H1 (cell line): ENCODE results near the gene PDE4B. TPM values are rescaled to one million over a fixed set of nuclear protein-coding genes. Genes with fewer than 3 reads are reported as not detected.

Source experiments
- CTCF ChIA-PET: fragments of 300-600 bp; sonication (Branson Sonifier 250); formaldehyde crosslinking; loops from one replicate; lab custom pipeline; 2021; ENCODE audit not compliant: partially characterized antibody; lab: Charles Lee
- POLR2A ChIA-PET: fragments of 300-600 bp; sonication (Branson Sonifier 250); formaldehyde crosslinking; loops from one replicate; lab custom pipeline; 2021; ENCODE audit warnings: inconsistent platforms; ENCODE audit not compliant: partially characterized antibody; lab: Charles Lee
- DNase-seq, 2 experiments: peaks; one replicate each; pipeline versions ENCODE4 v3.0.0 to v3.0.0-alpha.2; 2010 to 2022; ENCODE audit warnings: low spot score in 2 of 2, low read depth in 1 of 2, mixed read lengths in 1 of 2
- FAIRE-seq: peaks from 2 replicates; lab custom pipeline; 2011; peaks lifted over from hg19 to GRCh38; lab: Jason Lieb, UNC
- H2AFZ ChIP-seq: 2 replicates; pipeline ENCODE4 v1.8.1; 2012; ENCODE audit warnings: low read length, inconsistent platforms
- H2AK5ac ChIP-seq: 2 replicates; pipeline ENCODE4 v1.6.1; 2013; ENCODE audit warnings: low read depth, low read length
- H2BK120ac ChIP-seq: replicated peaks from 2 replicates; pipeline ENCODE3; 2013; ENCODE audit warnings: low read depth, low read length, inconsistent platforms
- H2BK12ac ChIP-seq: 2 replicates; pipeline ENCODE4 v1.6.1; 2013; ENCODE audit warnings: low read depth, low read length
- H2BK15ac ChIP-seq: 2 replicates; pipeline ENCODE4 v1.6.1; 2013; ENCODE audit warnings: low read length
- H2BK20ac ChIP-seq: 2 replicates; pipeline ENCODE4 v1.6.1; 2013; ENCODE audit warnings: low read length
- H2BK5ac ChIP-seq: 2 replicates; pipeline ENCODE4 v1.6.1; 2013; ENCODE audit warnings: low read depth, low read length
- H3K14ac ChIP-seq: 2 replicates; pipeline ENCODE4 v1.6.1; 2013; ENCODE audit warnings: inconsistent platforms; ENCODE audit not compliant: insufficient read length
- H3K18ac ChIP-seq: 2 replicates; pipeline ENCODE4 v1.6.1; 2013; ENCODE audit warnings: low read length; ENCODE audit errors: extremely low read depth
- H3K23ac ChIP-seq: 2 replicates; pipeline ENCODE4 v1.6.1; 2013; ENCODE audit warnings: inconsistent platforms; ENCODE audit not compliant: insufficient read length
- H3K23me2 ChIP-seq: 2 replicates; pipeline ENCODE4 v1.6.1; 2013; ENCODE audit warnings: low read depth, low read length
- H3K27ac ChIP-seq: 2 replicates; pipeline ENCODE4 v1.6.1; 2011; ENCODE audit warnings: low read depth, low read length, inconsistent platforms
- H3K27me3 ChIP-seq, 4 experiments: replicated peaks in 1 of 4; 1 replicate in 1 of 4; 2 replicates in 3 of 4; pipeline versions ENCODE4 v1.6.1 to v1.8.1; 2011 to 2013; ENCODE audit warnings: low read length in 3 of 4, mild to moderate bottlenecking in 3 of 4, inconsistent platforms in 2 of 4, mixed read lengths in 2 of 4, moderate library complexity in 1 of 4; ENCODE audit not compliant: control insufficient read depth in 3 of 4, insufficient read depth in 3 of 4; ENCODE audit errors: extremely low read depth in 1 of 4
- H3K36me3 ChIP-seq, 4 experiments: 2 replicates each; pipeline versions ENCODE4 v1.6.1 to v1.8.1; 2011 to 2013; ENCODE audit warnings: mild to moderate bottlenecking in 4 of 4, low read length in 3 of 4, moderate library complexity in 2 of 4, control low read depth in 1 of 4, inconsistent platforms in 1 of 4; ENCODE audit not compliant: insufficient read depth in 4 of 4, control insufficient read depth in 2 of 4
- H3K4ac ChIP-seq: replicated peaks from 2 replicates; pipeline ENCODE3; 2013; ENCODE audit warnings: low read length, low read depth, mixed read lengths, inconsistent platforms; ENCODE audit not compliant: insufficient read length
- H3K4me1 ChIP-seq, 4 experiments: replicated peaks in 1 of 4; 1 replicate in 1 of 4; 2 replicates in 3 of 4; pipeline versions ENCODE4 v1.6.1 to v1.8.1; 2011 to 2013; ENCODE audit warnings: low read length in 3 of 4, inconsistent platforms in 2 of 4, mixed read lengths in 1 of 4; ENCODE audit not compliant: insufficient read depth in 4 of 4, control insufficient read depth in 3 of 4
- H3K4me2 ChIP-seq, 2 experiments: 2 replicates each; pipeline versions ENCODE4 v1.6.1 to v1.8.1; 2011 to 2013; ENCODE audit warnings: low read depth in 2 of 2, low read length in 2 of 2, control low read depth in 1 of 2, inconsistent platforms in 1 of 2, mild to moderate bottlenecking in 1 of 2; ENCODE audit not compliant: insufficient read depth in 1 of 2
- H3K4me3 ChIP-seq, 4 experiments: fragments of 200-600, 300-600 bp in 1 of 4; sonication (generic), shearing (Covaris generic), sonication (Bioruptor Twin) in 1 of 4; 2 replicates each; pipeline versions ENCODE4 v1.5.1 to v1.8.1; 2011 to 2016; ENCODE audit warnings: low read length in 4 of 4, low read depth in 3 of 4, control low read depth in 2 of 4, inconsistent platforms in 2 of 4, mild to moderate bottlenecking in 2 of 4, mixed read lengths in 1 of 4, moderate library complexity in 1 of 4; ENCODE audit not compliant: insufficient read depth in 2 of 4; ENCODE audit errors: extremely low read depth in 1 of 4
- H3K56ac ChIP-seq: replicated peaks from 2 replicates; pipeline ENCODE3; 2013; ENCODE audit warnings: low read depth, mild to moderate bottlenecking, mixed read lengths, low read length, inconsistent platforms; ENCODE audit not compliant: insufficient read length
- H3K79me1 ChIP-seq: 2 replicates; pipeline ENCODE4 v1.6.1; 2013; ENCODE audit warnings: low read depth, low read length, control low read depth
- H3K79me2 ChIP-seq, 2 experiments: 2 replicates each; pipeline versions ENCODE4 v1.6.1 to v1.8.1; 2012 to 2013; ENCODE audit warnings: low read length in 2 of 2, mild to moderate bottlenecking in 2 of 2, inconsistent platforms in 1 of 2; ENCODE audit not compliant: insufficient read depth in 2 of 2, control insufficient read depth in 1 of 2
- H3K9ac ChIP-seq, 4 experiments: replicated peaks in 1 of 4; 1 replicate in 1 of 4; 2 replicates in 3 of 4; pipeline versions ENCODE4 v1.6.1 to v1.8.1; 2011 to 2013; ENCODE audit warnings: low read depth in 3 of 4, low read length in 3 of 4, control low read depth in 2 of 4, mild to moderate bottlenecking in 2 of 4, moderate library complexity in 2 of 4, inconsistent platforms in 1 of 4; ENCODE audit errors: extremely low read depth in 1 of 4
- H3K9me3 ChIP-seq, 2 experiments: 2 replicates each; pipeline versions ENCODE4 v1.6.1 to v1.8.1; 2012 to 2013; ENCODE audit warnings: mild to moderate bottlenecking in 2 of 2, moderate library complexity in 2 of 2, control low read depth in 1 of 2, inconsistent platforms in 1 of 2, low read depth in 1 of 2, low read length in 1 of 2, mixed read lengths in 1 of 2; ENCODE audit not compliant: insufficient read depth in 2 of 2
- H4K20me1 ChIP-seq, 2 experiments: replicated peaks in 1 of 2; 2 replicates each; pipeline versions ENCODE3 to v1.8.1; 2011 to 2013; ENCODE audit warnings: inconsistent platforms in 2 of 2, low read length in 2 of 2, mild to moderate bottlenecking in 1 of 2; ENCODE audit not compliant: insufficient read depth in 2 of 2, control insufficient read depth in 1 of 2
- H4K5ac ChIP-seq: 2 replicates; pipeline ENCODE4 v1.6.1; 2013; ENCODE audit warnings: low read length, low read depth, mixed read lengths, inconsistent platforms; ENCODE audit not compliant: insufficient read length
- H4K8ac ChIP-seq: 2 replicates; pipeline ENCODE4 v1.8.0; 2013; ENCODE audit warnings: mild to moderate bottlenecking, moderate library complexity, low read length, inconsistent platforms; ENCODE audit not compliant: insufficient read depth; ENCODE audit errors: extremely low read depth
- H4K91ac ChIP-seq: replicated peaks from 2 replicates; pipeline ENCODE3; 2013; ENCODE audit warnings: low read length, mixed read lengths, inconsistent platforms; ENCODE audit not compliant: insufficient read length
- BCL11A ChIP-seq, 2 experiments: IDR thresholded peaks; one replicate each; pipeline ENCODE4 v1.6.1; 2011; ENCODE audit warnings: low read depth in 2 of 2, low read length in 2 of 2, mild to moderate bottlenecking in 2 of 2
- NANOG ChIP-seq: IDR thresholded peaks from 2 replicates; pipeline ENCODE4 v1.6.1; 2011; ENCODE audit warnings: low read length, low read depth, mild to moderate bottlenecking, inconsistent platforms; ENCODE audit not compliant: insufficient read depth, poor library complexity, severe bottlenecking
- NRF1 ChIP-seq: IDR thresholded peaks from 2 replicates; pipeline ENCODE4 v1.6.1; 2011; ENCODE audit warnings: mild to moderate bottlenecking, low read depth, low read length, improper control_type of control experiment
- PHF8 ChIP-seq: fragments of 200-600 bp; sonication (generic); conservative IDR thresholded peaks from 2 replicates; pipeline ENCODE4 v1.7.1; 2012; ENCODE audit warnings: low read depth, mild to moderate bottlenecking, inconsistent platforms, low read length, moderate library complexity
- RBBP5 ChIP-seq: IDR thresholded peaks from 2 replicates; pipeline ENCODE4 v1.7.1; 2012; ENCODE audit warnings: low read depth, mild to moderate bottlenecking, inconsistent platforms, low read length, moderate library complexity, borderline replicate concordance
- RFX5 ChIP-seq: IDR thresholded peaks from 2 replicates; pipeline ENCODE4 v1.6.1; 2011; ENCODE audit warnings: low read depth, low read length, improper control_type of control experiment, borderline replicate concordance
- RXRA ChIP-seq: IDR thresholded peaks from 2 replicates; pipeline ENCODE4 v1.6.1; 2011; ENCODE audit warnings: low read depth, mild to moderate bottlenecking, low read length, moderate library complexity; ENCODE audit not compliant: insufficient read depth
- SRF ChIP-seq: IDR thresholded peaks from 2 replicates; pipeline ENCODE4 v1.6.1; 2011; ENCODE audit warnings: mild to moderate bottlenecking, low read depth, low read length, moderate library complexity
- WGBS, 2 experiments: shearing (Covaris generic) in 1 of 2; methylation state at CpG; one replicate each; pipeline versions ENCODE4 v1.1.6 to v1.1.7; 2013 to 2015; ENCODE audit warnings: low lambda C conversion rate in 2 of 2, mixed read lengths in 2 of 2, inconsistent platforms in 1 of 2, low coverage in 1 of 2, missing lambda C conversion rate in 1 of 2; ENCODE audit not compliant: insufficient replicate concordance in 2 of 2, insufficient coverage in 1 of 2, insufficient read length in 1 of 2; ENCODE audit errors: extremely low coverage in 1 of 2, missing lambda C conversion rate in 1 of 2; 5-methylcytosine and 5-hydroxymethylcytosine counted together
- polyA plus RNA-seq, 7 experiments: library from polyadenylated mRNA; depleted of rRNA in 3 of 7; stranded (reverse) in 5 of 7; unstranded in 2 of 7; fragments of >200 nt in 5 of 7; fragments of 200-250 nt in 2 of 7; gene quantifications; 1 replicate in 5 of 7; 2 replicates in 1 of 7; 4 replicates in 1 of 7; pipeline versions ENCODE4 v1.2.1 to v1.2.3, GENCODE V29; 2011 to 2013; ENCODE audit warnings: missing spikeins in 2 of 7, mixed read lengths in 2 of 7
- total RNA-seq: library from RNA; stranded (reverse); fragmentation: NEBNext Ultra II Directional; extraction: Animal tissue kit (Norgen Biotek cat#: 25700); gene quantifications from 2 replicates; pipeline ENCODE4 v1.2.1, GENCODE V29; 2021
- TF ChIP-seq, protein P1 (sequence below): IDR thresholded peaks from 2 replicates; pipeline ENCODE4 v1.6.1; 2011; ENCODE audit warnings: low read depth, mild to moderate bottlenecking, low read length; ENCODE audit not compliant: insufficient read depth
- TF ChIP-seq, protein P2 (sequence below): IDR thresholded peaks from 2 replicates; pipeline ENCODE4 v1.6.1; 2012; ENCODE audit warnings: low read length, inconsistent platforms

The PDE4B gene
- total and polyA plus RNA-seq, 2 of the 8 experiments (the other 6 are each of a cell fraction or from before 2014, with no cell fraction given): 5.0 to 15.1 TPM

DNA sequence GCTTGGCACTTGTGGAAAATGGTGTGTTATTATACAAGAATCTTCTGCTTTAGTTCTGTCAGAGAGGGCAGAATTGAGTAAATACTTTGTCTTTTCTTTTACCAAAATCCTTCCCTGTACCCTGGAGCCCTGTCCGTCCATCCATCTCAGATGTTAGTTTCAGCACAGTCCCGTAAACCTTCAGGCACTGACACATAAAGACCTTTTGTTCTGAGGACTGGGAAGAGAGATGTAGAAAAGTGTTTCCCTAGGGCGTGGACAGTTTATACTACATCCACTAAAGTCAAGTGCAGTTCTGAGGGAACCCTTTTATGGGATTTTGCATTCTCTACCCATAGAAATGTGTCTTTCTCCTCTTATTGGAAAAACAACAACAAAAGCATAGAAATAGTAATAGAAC is 162.4 kb downstream of the PDE4B start:
- WGBS, 2 experiments: 81% methylated on average over 3 of the region's 3 CpGs; no CpG with 5 or more reads in 1 of the 2 experiments
- POLR2A ChIA-PET: no interaction called here

More for the DNA sequence above, 162.4 kb downstream of the PDE4B start:
- Histone ChIP-seq H3K4me3 (no peak overlapping the region), H3K23me2 (no peaks in the 10 kb centered on the region), H4K8ac (no peak overlapping the region), H3K4ac (no peak overlapping the region), H3K4me2 (no peak overlapping the region), H3K23ac (no peak overlapping the region), H3K79me2 (no peaks in the 10 kb centered on the region), H3K4me1 (no peaks in the 10 kb centered on the region), H2BK120ac (no peak overlapping the region), H3K56ac (no peak overlapping the region), H3K27ac (no peak overlapping the region), H3K36me3 (no peaks in the 10 kb centered on the region), H2BK5ac (no peak overlapping the region), H4K20me1 (no peaks in the 10 kb centered on the region), H3K9ac (no peak overlapping the region), H3K14ac (no peak overlapping the region), H2BK20ac (no peak overlapping the region), H3K9me3 (no peaks in the 10 kb centered on the region), H2BK12ac (no peak overlapping the region), H2AK5ac (no peak overlapping the region), H3K18ac (no peak overlapping the region), H2BK15ac (no peak overlapping the region), H4K5ac (no peak overlapping the region), H2AFZ (no peak overlapping the region), H3K79me1 (no peaks in the 10 kb centered on the region), H3K27me3 (no peaks in the 10 kb centered on the region), H4K91ac (no peak overlapping the region)
- TF ChIP-seq RXRA (no peak), SRF (no peak), RFX5 (no peak), BCL11A (IDR thresholded peaks at IDR 0.05; ENCODE audit: low read depth in 2 of 2, low read length in 2 of 2) (no peak), NRF1 (no peak), RBBP5 (no peak), NANOG (no peak), PHF8 (no peak)
- TF ChIP-seq, protein P1, sequence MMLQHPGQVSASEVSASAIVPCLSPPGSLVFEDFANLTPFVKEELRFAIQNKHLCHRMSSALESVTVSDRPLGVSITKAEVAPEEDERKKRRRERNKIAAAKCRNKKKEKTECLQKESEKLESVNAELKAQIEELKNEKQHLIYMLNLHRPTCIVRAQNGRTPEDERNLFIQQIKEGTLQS: no peak
- TF ChIP-seq, protein P2, sequence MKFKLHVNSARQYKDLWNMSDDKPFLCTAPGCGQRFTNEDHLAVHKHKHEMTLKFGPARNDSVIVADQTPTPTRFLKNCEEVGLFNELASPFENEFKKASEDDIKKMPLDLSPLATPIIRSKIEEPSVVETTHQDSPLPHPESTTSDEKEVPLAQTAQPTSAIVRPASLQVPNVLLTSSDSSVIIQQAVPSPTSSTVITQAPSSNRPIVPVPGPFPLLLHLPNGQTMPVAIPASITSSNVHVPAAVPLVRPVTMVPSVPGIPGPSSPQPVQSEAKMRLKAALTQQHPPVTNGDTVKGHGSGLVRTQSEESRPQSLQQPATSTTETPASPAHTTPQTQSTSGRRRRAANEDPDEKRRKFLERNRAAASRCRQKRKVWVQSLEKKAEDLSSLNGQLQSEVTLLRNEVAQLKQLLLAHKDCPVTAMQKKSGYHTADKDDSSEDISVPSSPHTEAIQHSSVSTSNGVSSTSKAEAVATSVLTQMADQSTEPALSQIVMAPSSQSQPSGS: no peak
- CTCF ChIA-PET: interaction anchor here (1.1 to 3.4 kb wide), 3 partner anchors 11 to 297 kb away, joined by 4 to 61 read pairs (median 9); no protein-coding TSS in a partner anchor
- DNase-seq (no peak), FAIRE-seq (no peak)
